ENCODE data around the gene DOCK1.

DNA sequence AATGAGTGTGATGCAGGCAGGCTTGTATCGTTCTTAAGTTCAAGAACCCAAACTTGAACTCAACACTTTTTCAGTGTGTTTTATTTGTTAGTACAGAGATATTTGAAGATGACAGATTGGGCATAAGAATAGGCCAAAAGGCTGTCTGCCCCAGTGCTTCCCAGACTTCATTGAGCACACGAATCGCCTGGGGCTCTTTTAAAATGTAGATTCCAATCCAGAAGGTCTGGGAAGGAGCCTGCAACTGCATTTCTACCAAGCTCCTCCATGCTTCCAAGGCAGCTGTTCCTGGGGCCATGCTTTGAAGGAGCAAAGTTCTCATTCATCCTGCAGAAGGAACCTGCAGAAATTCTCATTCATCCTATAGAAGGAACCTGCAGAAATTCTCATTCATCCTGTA is 405.7 kb downstream of the DOCK1 start:
- TF ChIP-seq, protein P1, sequence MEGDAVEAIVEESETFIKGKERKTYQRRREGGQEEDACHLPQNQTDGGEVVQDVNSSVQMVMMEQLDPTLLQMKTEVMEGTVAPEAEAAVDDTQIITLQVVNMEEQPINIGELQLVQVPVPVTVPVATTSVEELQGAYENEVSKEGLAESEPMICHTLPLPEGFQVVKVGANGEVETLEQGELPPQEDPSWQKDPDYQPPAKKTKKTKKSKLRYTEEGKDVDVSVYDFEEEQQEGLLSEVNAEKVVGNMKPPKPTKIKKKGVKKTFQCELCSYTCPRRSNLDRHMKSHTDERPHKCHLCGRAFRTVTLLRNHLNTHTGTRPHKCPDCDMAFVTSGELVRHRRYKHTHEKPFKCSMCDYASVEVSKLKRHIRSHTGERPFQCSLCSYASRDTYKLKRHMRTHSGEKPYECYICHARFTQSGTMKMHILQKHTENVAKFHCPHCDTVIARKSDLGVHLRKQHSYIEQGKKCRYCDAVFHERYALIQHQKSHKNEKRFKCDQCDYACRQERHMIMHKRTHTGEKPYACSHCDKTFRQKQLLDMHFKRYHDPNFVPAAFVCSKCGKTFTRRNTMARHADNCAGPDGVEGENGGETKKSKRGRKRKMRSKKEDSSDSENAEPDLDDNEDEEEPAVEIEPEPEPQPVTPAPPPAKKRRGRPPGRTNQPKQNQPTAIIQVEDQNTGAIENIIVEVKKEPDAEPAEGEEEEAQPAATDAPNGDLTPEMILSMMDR (IDR thresholded peaks at IDR 0.05; ENCODE audit: low read length) = no peak
- no peak for TF ChIP-seq EZH2 (optimal IDR thresholded peaks at IDR 0.05; ENCODE audit: low read depth, low read length)

Data from MM.1S (cell line).